Caco-2 (cell line): ENCODE measurements around the gene IL17RA. TPM values are rescaled to one million over a fixed set of nuclear protein-coding genes. Genes with fewer than 3 reads are reported as not detected.
A peak's percentile ranks its signal among the peaks of the same experiment; 100 is the strongest.

Experiments
- BruUV-seq: library from RNA; stranded (reverse); fragments of 400-500 nt; replicated peaks from 2 replicates; lab custom pipeline; 2021; lab: Mats Ljungman, UMichigan
- CTCF ChIA-PET: fragments of 300-600 bp; sonication (Branson Sonifier 250); formaldehyde crosslinking; loops from one replicate; lab custom pipeline; 2022; ENCODE audit warnings: antibody characterized with exemption; lab: Charles Lee
- POLR2A ChIA-PET: fragments of 300-600 bp; sonication (Branson Sonifier 250); formaldehyde crosslinking; loops from one replicate; lab custom pipeline; 2022; ENCODE audit warnings: antibody characterized with exemption; lab: Charles Lee
- DNase-seq, 2 experiments: peaks; one replicate each; pipeline versions ENCODE4 v3.0.0 to v3.0.0-alpha.2; 2020 to 2022
- H3K27me3 ChIP-seq: replicated peaks from 2 replicates; pipeline ENCODE4 v1.6.0; 2011; ENCODE audit warnings: low read length; ENCODE audit not compliant: control insufficient read depth, insufficient read depth
- H3K36me3 ChIP-seq: 2 replicates; pipeline ENCODE4 v1.5.1; 2011; ENCODE audit warnings: low read length; ENCODE audit not compliant: control insufficient read depth, insufficient read depth
- H3K4me1 ChIP-seq: fragments of 250-450 bp; sonication (Bioruptor Pico); 2 replicates; pipeline ENCODE4 v1.5.1; 2020; ENCODE audit warnings: mild to moderate bottlenecking
- H3K4me3 ChIP-seq: 2 replicates; pipeline ENCODE4 v1.5.1; 2011; ENCODE audit warnings: low read depth, mild to moderate bottlenecking, control low read depth, low read length
- H3K9me3 ChIP-seq: fragments of 250-450 bp; sonication (Bioruptor Pico); 2 replicates; pipeline ENCODE4 v1.5.1; 2020; ENCODE audit warnings: mild to moderate bottlenecking, moderate library complexity
- H3K27ac Mint-ChIP-seq: one replicate; pipeline ENCODE4 v1.8.0; 2022; ENCODE audit warnings: mixed read lengths; ENCODE audit not compliant: unreplicated experiment
- H3K27me3 Mint-ChIP-seq: one replicate; pipeline ENCODE4 v1.8.0; 2022; ENCODE audit warnings: mixed read lengths; ENCODE audit not compliant: insufficient read depth, unreplicated experiment
- H3K36me3 Mint-ChIP-seq: one replicate; pipeline ENCODE4 v1.8.0; 2022; ENCODE audit warnings: mild to moderate bottlenecking, mixed read lengths; ENCODE audit not compliant: insufficient read depth, unreplicated experiment
- H3K4me1 Mint-ChIP-seq: one replicate; pipeline ENCODE4 v1.8.0; 2022; ENCODE audit warnings: low read depth, mixed read lengths; ENCODE audit not compliant: unreplicated experiment
- H3K4me3 Mint-ChIP-seq: one replicate; pipeline ENCODE4 v1.8.0; 2022; ENCODE audit warnings: mild to moderate bottlenecking, moderate library complexity, mixed read lengths; ENCODE audit not compliant: unreplicated experiment
- H3K9me3 Mint-ChIP-seq: one replicate; pipeline ENCODE4 v1.8.0; 2022; ENCODE audit warnings: mixed read lengths; ENCODE audit not compliant: unreplicated experiment
- intact Hi-C: fragments of 100-400 bp; cut with micrococcal nuclease; formaldehyde crosslinking; loops from one replicate; pipeline ENCODE4 v1.10.0; 2022; ENCODE audit not compliant: unreplicated experiment
- total RNA-seq: library from RNA; stranded (reverse); gene quantifications from 2 replicates; pipeline ENCODE4 v1.2.3, GENCODE V29; 2022
- TF ChIP-seq, protein P1 (sequence below), 2 experiments: fragments of 200-600 bp in 1 of 2; IDR thresholded peaks; 1 replicate in 1 of 2; 2 replicates in 1 of 2; pipeline versions ENCODE4 v1.5.1 to v1.8.0; 2011 to 2022; ENCODE audit warnings: antibody characterized with exemption in 1 of 2, control low read depth in 1 of 2, inconsistent platforms in 1 of 2, low read depth in 1 of 2, low read length in 1 of 2, mild to moderate bottlenecking in 1 of 2, moderate library complexity in 1 of 2; ENCODE audit not compliant: insufficient read depth in 1 of 2, severe bottlenecking in 1 of 2, unreplicated experiment in 1 of 2

Gene IL17RA
- total RNA-seq, 1 experiment from 2014 or later: 14.5 TPM

DNA sequence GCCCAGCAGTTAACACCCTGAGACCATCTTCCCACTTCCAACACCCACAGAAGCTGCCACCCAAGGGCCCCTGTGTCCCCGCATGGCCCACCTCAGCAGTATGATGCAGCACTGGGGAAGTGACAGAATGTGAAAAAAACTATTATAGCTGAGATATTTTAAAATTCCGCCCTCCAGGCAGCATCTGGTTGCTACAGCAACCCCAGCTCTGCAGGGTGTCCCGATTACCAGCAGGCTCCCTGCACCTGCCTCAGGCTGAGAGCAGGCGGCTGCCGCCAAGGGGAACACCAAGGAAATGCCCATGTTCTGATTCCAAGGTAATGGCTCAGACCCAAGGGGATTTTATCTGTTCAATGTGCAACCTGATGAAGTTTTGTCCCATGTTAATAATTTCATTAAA, 46.9 kb downstream of the IL17RA start:
- H3K27me3 Mint-ChIP-seq: no peaks in the 10 kb centered on the region
- no TSS peak for BruUV-seq
- no peaks in the 10 kb centered on the region for H3K4me1 ChIP-seq
- H3K27ac Mint-ChIP-seq: no peak overlapping the region
- TF ChIP-seq, protein P1, sequence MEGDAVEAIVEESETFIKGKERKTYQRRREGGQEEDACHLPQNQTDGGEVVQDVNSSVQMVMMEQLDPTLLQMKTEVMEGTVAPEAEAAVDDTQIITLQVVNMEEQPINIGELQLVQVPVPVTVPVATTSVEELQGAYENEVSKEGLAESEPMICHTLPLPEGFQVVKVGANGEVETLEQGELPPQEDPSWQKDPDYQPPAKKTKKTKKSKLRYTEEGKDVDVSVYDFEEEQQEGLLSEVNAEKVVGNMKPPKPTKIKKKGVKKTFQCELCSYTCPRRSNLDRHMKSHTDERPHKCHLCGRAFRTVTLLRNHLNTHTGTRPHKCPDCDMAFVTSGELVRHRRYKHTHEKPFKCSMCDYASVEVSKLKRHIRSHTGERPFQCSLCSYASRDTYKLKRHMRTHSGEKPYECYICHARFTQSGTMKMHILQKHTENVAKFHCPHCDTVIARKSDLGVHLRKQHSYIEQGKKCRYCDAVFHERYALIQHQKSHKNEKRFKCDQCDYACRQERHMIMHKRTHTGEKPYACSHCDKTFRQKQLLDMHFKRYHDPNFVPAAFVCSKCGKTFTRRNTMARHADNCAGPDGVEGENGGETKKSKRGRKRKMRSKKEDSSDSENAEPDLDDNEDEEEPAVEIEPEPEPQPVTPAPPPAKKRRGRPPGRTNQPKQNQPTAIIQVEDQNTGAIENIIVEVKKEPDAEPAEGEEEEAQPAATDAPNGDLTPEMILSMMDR (IDR thresholded peaks at IDR 0.05; ENCODE audit: insufficient read depth in 1 of 2, low read depth in 1 of 2, low read length in 1 of 2, severe bottlenecking in 1 of 2, unreplicated experiment in 1 of 2): no peak
- H3K4me3 Mint-ChIP-seq: no peak overlapping the region
- H3K4me1 Mint-ChIP-seq: no peaks in the 10 kb centered on the region
- peak in 1 of 2 experiments; percentile 10 for DNase-seq
- no peaks in the 10 kb centered on the region for H3K9me3 Mint-ChIP-seq
- no peaks in the 10 kb centered on the region for H3K36me3 ChIP-seq
- ChIA-PET POLR2A (no interaction called here), CTCF (no interaction called here)
- no peaks in the 10 kb centered on the region for H3K9me3 ChIP-seq
- no peaks in the 10 kb centered on the region for H3K27me3 ChIP-seq
- H3K36me3 Mint-ChIP-seq: peaks cover 4% of the 10 kb centered on the region
- no peak overlapping the region for H3K4me3 ChIP-seq
- intact Hi-C loops: no loop called here

DNA sequence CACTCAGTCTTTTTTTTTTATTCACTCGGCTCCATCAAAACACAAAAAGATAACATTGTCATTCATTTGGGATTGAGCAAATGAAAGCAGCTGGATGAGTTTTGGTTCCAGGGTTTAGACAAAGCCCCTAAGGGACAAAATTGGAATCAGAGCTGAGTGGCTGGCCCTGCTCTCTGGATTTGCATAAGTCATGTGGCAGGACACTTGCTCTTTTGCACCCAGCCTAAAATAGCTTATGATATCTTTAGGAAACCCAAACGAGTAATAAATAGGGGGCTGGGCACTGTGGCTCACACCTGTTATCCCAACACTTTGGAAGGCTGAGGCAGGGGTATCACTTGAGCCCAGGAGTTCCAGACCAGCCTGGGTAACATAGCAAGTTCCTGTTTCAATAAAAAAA, 47.3 kb downstream of the IL17RA start:
- no peaks in the 10 kb centered on the region for H3K9me3 ChIP-seq
- no peaks in the 10 kb centered on the region for H3K27me3 Mint-ChIP-seq
- no peak overlapping the region for H3K4me3 Mint-ChIP-seq
- POLR2A ChIA-PET: no interaction called here
- CTCF ChIA-PET: interaction anchor here (0.8 kb wide), 1 partner anchor 58 kb away, joined by 3 read pairs; no protein-coding TSS in a partner anchor
- intact Hi-C loops: no loop called here
- no peaks in the 10 kb centered on the region for H3K4me1 Mint-ChIP-seq
- H3K4me3 ChIP-seq: no peak overlapping the region
- no TSS peak for BruUV-seq
- DNase-seq: no peak
- peaks cover 4% of the 10 kb centered on the region for H3K36me3 Mint-ChIP-seq
- H3K27ac Mint-ChIP-seq: no peak overlapping the region
- no peaks in the 10 kb centered on the region for H3K4me1 ChIP-seq
- TF ChIP-seq, protein P1 (IDR thresholded peaks at IDR 0.05; ENCODE audit: insufficient read depth in 1 of 2, low read depth in 1 of 2, low read length in 1 of 2, severe bottlenecking in 1 of 2, unreplicated experiment in 1 of 2): no peak
- no peaks in the 10 kb centered on the region for H3K9me3 Mint-ChIP-seq
- H3K27me3 ChIP-seq: no peaks in the 10 kb centered on the region
- no peaks in the 10 kb centered on the region for H3K36me3 ChIP-seq

DNA sequence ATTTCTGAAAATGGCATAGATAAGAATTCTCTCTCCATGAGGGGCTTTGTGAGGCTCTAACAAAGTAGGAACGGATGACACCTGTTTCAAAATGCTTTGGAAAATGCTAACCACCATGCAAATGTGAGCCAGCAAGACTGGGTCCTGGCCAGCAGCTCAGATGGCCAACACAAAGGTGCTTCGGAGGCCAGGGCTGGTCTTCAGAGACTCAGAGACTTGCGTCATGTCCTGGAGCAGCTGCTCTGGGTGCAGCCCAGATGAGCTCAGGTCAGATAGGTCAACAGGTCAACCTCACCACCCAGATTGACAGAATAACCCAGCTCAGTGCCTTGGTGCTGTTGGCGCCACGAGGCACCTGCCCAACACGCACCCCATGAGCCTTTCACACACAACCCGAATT, 48.3 kb downstream of the IL17RA start:
- ChIA-PET POLR2A (no interaction called here), CTCF (interaction anchor here (0.6 kb wide), 1 partner anchor 11 kb away, joined by 3 read pairs; no protein-coding TSS in a partner anchor)
- Mint-ChIP-seq H3K4me3 (no peak overlapping the region), H3K36me3 (peaks cover 4% of the 10 kb centered on the region), H3K27me3 (no peaks in the 10 kb centered on the region), H3K9me3 (no peaks in the 10 kb centered on the region), H3K4me1 (no peaks in the 10 kb centered on the region), H3K27ac (no peak overlapping the region)
- no peaks in the 10 kb centered on the region for H3K9me3 ChIP-seq
- no peaks in the 10 kb centered on the region for H3K27me3 ChIP-seq
- no TSS peak for BruUV-seq
- intact Hi-C loops: no loop called here
- H3K36me3 ChIP-seq: no peaks in the 10 kb centered on the region
- no peak overlapping the region for H3K4me3 ChIP-seq
- peak in 1 of 2 experiments; percentile 7 for DNase-seq
- TF ChIP-seq, protein P1 (IDR thresholded peaks at IDR 0.05; ENCODE audit: insufficient read depth in 1 of 2, low read depth in 1 of 2, low read length in 1 of 2, severe bottlenecking in 1 of 2, unreplicated experiment in 1 of 2): no peak
- H3K4me1 ChIP-seq: no peaks in the 10 kb centered on the region
